DMS153 (cell line): ENCODE results near the gene EGFL6.

Experiments used
- DNase-seq: peaks from one replicate; lab custom pipeline; 2025; lab: John Stamatoyannopoulos, UW

The EGFL6 gene, protein sequence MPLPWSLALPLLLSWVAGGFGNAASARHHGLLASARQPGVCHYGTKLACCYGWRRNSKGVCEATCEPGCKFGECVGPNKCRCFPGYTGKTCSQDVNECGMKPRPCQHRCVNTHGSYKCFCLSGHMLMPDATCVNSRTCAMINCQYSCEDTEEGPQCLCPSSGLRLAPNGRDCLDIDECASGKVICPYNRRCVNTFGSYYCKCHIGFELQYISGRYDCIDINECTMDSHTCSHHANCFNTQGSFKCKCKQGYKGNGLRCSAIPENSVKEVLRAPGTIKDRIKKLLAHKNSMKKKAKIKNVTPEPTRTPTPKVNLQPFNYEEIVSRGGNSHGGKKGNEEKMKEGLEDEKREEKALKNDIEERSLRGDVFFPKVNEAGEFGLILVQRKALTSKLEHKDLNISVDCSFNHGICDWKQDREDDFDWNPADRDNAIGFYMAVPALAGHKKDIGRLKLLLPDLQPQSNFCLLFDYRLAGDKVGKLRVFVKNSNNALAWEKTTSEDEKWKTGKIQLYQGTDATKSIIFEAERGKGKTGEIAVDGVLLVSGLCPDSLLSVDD

DNA sequence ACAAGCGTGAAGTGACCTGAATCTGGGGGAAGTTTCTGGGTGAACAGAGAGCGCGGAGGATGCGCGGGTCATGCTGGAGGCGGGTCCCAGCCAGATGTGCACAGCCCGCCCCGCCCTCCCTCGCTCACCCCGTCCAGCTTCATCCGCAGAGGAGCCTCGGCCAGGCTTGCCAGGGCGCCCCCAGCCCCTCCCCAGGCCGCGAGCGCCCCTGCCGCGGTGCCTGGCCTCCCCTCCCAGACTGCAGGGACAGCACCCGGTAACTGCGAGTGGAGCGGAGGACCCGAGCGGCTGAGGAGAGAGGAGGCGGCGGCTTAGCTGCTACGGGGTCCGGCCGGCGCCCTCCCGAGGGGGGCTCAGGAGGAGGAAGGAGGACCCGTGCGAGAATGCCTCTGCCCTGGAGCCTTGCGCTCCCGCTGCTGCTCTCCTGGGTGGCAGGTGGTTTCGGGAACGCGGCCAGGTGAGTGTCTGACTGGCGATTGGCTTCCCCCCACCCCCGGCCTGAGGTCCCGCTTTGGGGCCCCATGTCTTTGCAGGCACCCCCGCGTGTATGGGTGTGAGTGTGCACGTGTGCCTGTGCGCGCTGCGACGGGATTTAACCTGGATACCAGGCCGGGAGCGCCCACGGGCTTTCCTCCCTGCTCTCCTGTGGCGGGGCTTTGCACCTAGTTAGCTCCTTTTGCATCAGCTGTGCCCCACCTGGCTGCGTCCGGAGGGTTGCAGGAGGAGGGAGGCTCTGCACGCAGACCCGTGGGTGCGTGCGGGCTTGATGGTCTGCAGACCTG is at the start of gene EGFL6:
TSS of gene EGFL6 (plus strand) at position 123 of the 782 bp plus-strand sequence. CDS start at position 384, 261 bp downstream.
- no peak for DNase-seq

DNA sequence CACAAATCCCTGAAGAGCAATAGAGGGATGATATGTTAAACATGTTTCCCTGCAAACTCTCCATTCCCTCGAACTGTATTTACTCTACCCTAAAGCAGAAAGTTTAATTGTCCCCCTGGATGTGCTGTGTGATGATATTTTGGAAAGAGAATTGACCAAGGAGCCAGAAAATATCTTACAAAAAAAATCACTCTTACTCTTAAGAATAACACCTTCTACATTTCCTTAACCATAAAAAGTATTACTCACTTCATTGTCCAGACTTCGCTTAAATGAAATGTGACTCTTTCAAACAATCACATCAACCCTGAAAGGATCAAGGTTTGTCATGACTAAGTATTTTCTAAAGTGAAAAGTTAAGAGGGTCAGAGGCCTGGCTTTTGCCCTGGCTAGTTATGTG is 49.0 kb upstream of the EGFL6 start:
- DNase-seq: no peak

DNA sequence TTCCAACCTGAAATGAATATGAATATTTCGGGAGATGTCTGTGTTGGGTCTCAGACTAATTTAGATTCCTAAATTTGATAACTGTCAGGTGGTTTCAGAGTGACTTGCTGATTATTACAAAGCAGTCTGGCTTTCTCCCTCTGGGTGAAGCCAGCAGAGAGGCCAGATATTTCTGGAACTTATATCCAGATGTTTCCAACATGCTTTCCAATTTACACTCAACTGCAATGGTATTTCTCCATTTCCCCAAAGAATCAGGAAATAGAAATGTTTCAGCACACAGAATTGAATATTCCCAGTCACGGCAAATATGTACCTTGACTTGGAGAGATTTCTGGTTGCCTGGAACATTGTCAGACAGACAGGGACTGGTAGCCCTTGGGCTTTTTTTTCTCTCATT is 48.5 kb upstream of the EGFL6 start:
- no peak for DNase-seq

DNA sequence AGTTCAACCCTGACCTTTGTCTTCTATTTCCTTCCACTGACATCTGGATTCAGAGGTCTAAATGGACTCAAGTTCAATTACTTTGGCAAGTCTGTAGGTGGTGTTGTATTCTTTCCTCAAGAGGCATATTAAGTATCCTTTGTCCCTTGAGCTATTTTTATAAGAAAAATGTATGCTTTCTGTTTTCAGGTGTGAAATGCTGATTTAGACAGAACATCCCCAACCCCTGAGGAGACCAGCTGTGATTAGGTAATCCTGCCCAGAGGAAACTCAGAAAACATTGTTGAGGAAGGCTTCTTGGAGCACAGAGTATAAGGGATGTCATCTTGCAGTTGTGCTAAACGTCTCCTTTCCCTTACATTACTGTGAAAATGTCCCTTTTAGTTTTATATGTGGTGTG is 46.6 kb upstream of the EGFL6 start:
- no peak for DNase-seq

DNA sequence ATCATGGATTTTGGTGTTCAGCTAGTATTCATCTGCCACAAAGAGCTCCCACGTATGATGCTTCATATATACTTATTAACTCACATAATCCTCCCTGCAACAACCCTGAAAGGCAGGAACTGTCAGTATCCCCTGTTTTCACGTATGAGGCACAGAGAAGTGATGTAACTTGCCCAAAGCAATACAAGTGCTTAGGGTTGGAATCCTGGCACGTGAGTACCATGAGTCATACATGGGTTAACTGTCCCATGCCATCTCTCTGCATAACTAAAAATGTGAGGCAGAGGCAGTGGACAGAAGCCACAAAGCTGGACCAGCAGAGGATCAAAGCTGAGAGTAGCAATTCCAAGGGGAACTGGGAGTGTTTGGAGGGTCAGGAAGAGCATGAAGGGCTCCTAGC is 35.7 kb upstream of the EGFL6 start:
- no peak for DNase-seq

DNA sequence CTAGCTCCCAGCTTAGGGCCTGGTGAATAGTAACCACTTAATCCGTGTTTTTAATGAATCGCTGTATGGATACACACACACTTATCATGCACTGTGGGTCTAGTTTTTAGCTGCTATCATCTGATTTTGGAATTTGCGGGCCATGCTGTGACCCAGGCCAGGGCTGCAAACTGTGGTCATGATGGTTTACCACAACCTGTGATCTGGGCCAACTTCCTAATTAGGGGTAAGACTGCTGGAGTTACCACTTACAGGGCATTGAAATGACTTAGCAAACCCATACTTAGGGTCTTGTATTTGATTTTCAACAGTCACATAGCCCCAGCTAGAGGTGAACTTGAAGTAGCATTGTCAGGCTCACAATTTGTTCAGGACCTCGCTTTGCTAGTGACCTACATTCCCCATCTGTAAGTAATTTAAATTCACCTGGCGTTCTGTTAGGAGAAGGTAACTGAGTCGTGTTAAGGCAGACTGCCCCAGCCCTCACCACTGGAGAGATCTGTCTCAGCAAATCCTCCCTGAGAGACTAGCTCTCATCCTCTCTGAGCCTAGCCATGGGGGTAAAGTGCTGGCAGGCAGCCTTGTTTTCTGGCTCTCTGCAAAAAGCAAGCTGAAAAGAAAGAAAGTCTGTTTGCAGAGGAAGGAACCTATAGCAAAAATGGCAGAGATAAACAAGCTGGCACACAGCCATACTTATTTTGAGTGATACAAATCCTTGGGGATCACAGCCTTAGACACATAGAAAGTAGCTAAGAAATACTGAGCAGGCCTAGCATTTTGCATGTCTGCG is 33.8 kb upstream of the EGFL6 start:
- no peak for DNase-seq

DNA sequence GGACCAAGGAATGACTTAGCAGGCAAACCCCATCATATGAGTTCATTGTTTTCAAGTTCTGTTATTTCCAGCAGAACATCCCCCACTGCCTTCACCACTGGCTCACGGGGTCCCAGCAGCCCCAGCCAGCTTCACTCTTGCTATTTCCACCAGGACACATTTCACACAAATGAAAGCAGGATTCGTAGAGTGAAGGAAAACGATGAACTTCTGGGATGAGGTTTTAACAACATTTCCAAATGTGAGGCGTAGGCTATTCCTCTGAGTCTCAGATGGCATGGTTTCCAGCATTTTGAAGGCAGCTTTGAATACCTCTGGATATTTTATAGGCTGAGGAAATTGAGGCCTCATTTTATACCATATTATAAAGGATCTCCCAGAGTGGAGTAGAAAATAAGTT is 32.9 kb upstream of the EGFL6 start:
- no peak for DNase-seq

DNA sequence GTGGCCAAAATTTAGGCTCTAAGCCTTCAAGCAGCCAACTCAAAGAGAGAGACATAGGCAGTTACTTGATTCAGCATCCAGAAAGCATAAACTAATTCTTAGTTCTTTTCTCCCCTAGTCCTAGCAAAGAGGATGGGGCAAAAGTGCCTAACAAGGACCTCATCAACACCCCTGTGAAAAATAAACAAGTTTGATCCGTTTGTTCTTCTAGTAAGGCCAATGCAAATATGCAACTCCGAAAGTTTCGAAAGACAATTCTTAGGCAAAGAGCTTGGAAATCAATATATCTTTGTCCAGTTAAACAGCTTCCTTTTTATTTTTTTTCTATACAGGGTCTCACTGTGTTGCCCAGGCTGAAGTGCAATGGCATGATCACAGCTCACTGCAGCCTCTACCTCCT is 31.0 kb upstream of the EGFL6 start:
- no peak for DNase-seq

DNA sequence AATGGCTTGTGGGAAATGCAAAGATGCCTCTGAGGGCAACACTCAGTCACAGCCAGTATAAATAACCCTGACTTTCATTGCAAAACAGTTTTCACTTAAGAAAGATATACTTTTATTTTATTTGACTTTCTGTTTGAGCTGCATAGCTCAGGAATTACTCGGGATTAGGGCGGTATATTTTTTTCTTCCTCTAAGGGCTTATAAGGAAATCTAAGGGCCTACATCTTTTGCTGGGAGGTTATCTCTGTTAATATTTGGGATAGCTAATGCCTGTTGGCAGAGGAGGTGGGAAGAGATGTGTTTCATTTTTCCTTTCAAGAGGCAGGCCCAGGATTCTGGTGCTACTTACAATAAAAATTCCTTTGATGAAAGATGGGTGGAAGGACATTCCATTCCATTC is 28.8 kb upstream of the EGFL6 start:
- DNase-seq: no peak

DNA sequence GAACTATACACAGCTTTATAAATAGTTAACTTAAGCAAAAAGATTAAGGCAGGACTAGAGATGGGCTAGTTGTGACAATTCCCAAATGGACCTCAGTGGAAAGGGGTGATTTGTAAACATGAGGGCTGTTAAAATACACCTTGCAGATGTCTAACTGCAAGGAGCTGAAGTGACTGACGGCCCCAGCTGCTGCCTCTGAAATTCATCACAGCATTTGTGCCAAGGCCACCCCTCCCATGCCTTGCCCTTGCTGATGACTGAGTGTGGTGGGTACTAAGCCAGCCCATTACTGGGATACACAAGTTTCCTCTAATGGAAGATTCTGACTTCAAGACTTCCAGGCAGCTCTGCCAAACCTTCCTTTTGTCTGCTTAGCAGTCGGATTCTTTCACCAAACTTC is 23.7 kb upstream of the EGFL6 start:
- DNase-seq: no peak

DNA sequence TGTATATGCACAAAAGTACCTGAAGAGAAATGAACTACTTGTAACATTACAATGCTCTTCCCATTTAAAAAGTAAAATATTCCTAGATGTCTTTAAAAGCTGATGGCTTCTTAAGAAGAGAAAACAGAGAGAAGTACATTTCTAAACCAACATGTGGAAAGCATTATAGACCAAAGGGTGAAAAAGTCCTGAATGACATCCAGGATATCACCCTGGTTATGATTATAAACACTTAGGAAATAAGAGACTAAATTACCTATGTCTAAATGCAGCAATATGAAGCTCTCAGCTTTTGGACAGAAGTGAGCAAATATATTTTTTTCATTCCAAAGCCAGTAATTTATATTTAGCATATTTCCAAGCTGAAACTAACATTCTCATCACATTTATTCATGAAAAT is 21.7 kb upstream of the EGFL6 start:
- DNase-seq: no peak

DNA sequence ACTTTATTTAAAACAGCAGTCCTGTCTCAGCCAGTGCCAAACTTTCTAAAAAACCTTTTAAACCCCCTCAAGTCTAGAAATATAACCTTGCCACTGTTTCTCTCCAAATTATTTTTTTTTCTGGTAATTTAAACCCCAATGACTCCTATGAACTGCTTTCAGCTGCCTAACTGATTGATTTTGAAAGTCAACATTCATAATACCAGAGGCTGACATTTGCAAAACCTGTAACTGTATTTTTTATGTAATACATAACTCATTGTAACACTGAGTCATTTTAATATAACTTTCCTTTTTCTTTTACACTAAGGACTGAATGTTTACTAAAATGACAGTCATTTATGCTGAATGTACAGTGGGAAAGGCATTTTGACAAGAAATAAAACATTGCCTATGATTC is 19.1 kb upstream of the EGFL6 start:
- DNase-seq: no peak

DNA sequence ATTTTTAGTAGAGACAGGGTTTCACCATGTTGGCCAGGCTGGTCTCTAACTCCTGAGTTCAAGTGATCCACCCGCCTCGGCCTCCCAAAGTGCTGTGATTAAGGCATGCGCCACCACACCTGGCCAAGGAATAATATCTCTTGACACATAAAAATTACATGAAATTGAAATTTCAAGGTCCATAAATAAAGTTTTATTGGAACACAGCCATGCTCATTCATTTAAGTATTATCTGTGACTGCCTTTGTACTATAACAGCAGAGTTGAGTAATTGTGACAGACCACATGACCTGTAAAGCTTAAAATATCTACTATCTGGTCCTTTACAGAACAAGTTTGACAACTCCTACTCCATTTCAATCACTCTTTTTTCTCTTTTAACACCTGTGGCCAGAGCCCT is 17.8 kb upstream of the EGFL6 start:
- DNase-seq: no peak

DNA sequence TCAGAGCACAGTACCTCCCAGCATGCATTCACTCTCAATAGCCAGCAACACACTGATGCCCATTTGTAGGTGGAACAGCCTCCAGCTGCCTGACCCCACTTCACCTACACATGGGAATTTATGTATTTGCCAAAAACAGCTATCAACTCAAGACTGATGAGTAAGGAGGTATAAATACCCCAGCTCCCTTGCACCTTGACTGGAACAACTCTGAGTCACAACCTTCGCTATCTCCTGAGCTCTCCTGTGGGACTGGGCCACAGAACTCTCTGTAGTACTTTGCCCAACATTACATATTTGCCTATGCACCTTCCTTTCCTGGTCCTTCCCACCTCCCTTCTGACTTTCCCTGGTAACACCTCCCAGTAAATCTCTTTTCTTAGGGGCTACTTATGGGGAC is 16.5 kb upstream of the EGFL6 start:
- DNase-seq: no peak

DNA sequence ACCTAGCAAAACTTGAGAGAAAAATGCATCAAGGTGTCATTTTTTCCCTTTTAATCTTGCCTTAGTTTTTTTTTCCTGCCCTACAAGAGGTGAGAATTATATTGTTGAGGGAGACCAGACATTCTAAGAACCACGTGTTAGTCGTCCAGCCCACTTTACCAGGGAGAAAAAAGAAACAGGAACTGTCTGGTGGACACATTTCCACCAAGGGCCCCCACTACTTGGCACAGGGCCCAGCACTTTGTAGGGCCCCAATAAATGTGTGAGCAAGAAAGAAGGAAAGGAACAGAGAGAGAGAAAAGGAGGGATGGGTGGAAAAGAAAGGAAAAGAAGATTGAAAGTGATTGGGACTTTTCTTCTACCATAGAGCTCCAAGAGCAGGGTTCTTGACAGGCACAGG is 3.9 kb upstream of the EGFL6 start:
- DNase-seq: no peak

DNA sequence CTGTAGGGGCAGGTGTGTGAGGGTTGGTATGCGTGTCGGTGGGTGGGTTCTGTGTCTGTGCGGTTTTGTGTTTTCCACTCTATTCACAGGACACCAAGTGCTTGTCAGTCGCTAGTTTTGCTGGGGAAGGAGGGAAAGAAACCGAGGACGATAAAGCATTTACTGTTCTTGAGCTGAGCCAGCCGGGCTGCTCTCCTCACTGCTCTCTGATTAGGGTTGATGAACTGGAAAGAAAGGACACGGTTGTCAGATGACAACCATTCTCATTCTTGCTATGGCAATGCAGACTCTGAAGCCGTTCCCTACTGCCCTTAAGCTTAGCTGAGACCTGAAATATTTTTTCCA is 832 bp downstream of the EGFL6 start:
- DNase-seq: no peak

DNA sequence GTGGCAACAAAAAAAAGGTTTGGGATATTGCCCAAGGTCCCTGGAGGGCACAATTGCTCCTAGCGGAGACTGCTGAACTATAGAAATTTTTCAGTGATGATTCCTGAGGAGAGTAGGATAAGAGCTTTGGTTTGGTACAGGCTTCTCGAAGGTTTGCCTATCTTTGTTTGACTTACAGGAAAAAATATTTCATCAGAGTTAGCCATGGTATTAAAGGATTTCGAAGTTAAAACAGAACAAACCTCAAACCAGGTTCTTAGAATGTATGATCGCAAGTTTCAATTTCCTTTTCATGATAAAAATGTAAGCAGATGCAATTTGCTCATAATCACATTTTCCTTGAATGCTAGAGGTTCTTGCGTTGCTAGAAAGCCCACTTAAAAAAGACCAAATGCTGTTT is 1.7 kb downstream of the EGFL6 start:
- DNase-seq: no peak

DNA sequence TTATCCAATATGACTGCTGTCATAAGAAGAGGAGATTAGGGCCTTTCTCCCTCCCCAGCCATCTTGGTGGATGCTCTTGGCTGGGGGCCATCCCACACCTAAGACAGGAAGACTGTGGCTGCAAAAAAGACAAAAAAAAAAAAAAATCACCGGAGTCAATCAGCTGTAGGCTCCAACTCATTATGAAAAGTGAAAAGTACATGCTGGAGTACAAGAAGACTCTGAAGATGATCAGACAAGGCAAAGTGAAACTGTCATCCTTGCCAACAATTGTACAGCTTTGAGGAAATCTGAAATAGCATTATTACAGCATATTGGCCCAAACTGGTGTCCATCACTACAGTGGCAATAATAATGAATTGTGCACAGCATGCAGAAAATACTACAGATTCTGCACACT is 5.2 kb downstream of the EGFL6 start:
- no peak for DNase-seq

DNA sequence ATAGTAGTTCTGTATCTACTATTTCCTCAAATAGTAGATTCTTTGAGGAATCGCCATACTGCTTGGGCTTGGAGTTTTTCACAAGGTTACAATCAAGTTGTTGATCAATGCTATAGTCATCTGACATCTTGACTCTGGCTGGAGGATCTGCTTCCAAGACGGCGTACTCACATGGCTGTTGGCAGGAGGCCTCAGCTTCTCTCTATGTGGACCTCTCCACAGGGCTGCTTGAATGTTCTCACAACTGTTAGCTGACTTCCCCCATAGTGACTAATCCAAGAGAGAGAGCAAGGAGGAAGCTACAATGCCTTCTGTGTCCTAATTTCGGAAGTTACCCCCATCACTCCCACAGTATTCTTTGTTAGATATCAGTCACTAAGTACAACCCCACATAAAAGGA is 10.3 kb downstream of the EGFL6 start:
- DNase-seq: no peak

DNA sequence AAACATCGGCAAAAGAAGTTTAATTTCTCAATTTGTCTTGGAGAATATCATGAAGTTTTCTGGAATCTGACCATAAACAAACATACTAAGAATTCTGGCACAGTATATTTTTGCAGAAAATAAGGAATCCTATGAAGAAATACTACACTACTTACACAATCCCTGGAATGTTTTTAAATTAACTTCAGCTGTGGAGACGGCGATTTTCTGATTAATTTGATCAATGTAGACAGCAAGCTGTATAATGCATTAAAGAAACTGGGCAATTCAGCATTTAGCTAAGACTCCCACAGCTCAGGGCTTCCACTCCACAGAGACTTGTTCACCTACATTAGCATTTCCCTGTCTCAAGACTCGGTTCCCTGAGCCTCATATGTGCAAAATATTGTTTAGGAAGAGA is 12.2 kb downstream of the EGFL6 start:
- DNase-seq: no peak

DNA sequence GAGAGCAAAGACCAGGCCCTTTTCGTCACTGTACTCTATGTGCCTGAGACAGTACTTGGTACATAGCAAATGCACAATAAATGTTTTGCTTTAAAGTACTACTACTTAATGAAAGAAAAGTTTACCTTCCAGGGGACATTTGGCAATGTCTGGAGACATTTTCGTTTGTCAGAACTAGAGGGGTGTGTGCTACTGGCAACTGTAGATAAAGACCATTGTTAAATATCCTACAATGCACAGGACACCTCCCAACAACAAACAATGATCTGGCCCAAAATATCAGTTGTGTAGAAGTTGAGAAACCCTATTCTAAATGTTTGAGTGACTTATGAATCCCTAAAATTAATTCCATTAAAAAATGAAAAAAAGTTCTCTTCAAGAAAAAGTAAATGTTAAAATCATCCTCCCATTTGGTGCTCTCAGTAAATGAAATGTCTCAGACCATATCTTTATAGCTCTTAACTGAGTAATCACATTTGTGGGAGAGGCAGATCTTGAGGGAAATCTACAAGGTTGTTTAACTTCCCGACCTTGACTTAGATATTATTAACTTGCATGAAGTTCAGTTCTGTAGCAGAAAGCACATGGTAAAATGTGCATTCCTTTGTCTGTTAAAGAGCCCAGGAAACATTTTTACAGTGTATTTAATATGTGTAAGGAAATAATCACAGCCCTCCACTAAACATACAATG is 18.5 kb downstream of the EGFL6 start:
- no peak for DNase-seq

DNA sequence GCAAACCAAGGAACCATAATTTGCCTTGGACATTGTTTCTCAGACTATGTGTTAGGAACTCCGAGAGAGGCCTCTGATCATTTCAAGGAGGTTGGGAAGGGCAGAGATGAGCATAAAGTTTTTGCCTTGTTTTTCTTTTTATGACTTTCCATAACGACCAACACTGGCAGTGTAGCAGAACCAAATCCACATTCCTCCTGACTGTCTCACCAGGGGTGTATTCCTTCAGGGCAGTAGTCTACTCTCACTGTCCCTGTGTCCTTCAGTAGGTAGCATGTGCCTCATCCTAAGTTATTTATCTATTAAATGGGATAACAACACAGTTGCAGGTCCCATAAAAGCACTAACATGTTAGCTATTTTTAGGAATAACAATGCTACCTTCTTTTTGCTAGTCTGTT is 20.8 kb downstream of the EGFL6 start:
- no peak for DNase-seq
